IPS-18c (cell line): ENCODE measurements around the gene ZBTB46.
A peak's percentile ranks its signal among the peaks of the same experiment; 100 is the strongest.
"Not testable (repeated sequence)": the region's sequence is repeated elsewhere in the genome, so short reads cannot be mapped to it uniquely, and the experiment has no call there.

Experiments
- H3K4me3 ChIP-seq: 2 replicates; pipeline ENCODE4 v1.7.0; 2013; ENCODE audit warnings: low read depth, mild to moderate bottlenecking, low read length, moderate library complexity; ENCODE audit not compliant: insufficient read depth
- H3K9me3 ChIP-seq: one replicate; pipeline ENCODE4 v1.6.1; 2013; ENCODE audit warnings: mild to moderate bottlenecking, low read length, moderate library complexity; ENCODE audit not compliant: control insufficient read depth, insufficient read depth

The ZBTB46 gene

DNA sequence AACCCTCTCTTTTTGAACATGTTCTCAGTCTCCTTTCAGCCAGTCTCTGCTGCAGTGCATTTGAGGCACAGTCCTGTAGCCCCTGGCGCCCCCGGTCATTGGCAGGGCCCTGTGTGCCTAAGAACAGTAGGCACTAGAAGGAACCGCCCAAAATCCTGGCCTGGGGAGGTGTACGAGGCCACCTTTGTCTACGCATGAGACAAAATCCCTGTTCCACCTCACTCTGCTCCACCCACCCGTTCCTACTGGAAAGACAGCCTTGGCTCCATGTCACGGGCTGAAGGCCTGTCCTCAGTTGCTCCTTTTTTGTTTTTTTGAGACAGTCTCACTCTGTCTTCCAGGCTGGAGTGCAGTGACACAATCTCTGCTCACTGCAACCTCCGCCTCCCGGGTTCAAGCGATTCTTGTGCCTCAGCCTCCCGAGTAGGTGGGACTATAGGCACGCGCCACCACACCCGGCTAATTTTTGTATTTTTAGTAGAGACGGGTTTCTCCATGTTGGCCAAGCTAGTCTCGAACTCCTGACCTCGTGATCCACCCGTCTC is 100.8 kb downstream of the ZBTB46 start:
- not testable (repeated sequence) for H3K9me3 ChIP-seq, H3K4me3 ChIP-seq

DNA sequence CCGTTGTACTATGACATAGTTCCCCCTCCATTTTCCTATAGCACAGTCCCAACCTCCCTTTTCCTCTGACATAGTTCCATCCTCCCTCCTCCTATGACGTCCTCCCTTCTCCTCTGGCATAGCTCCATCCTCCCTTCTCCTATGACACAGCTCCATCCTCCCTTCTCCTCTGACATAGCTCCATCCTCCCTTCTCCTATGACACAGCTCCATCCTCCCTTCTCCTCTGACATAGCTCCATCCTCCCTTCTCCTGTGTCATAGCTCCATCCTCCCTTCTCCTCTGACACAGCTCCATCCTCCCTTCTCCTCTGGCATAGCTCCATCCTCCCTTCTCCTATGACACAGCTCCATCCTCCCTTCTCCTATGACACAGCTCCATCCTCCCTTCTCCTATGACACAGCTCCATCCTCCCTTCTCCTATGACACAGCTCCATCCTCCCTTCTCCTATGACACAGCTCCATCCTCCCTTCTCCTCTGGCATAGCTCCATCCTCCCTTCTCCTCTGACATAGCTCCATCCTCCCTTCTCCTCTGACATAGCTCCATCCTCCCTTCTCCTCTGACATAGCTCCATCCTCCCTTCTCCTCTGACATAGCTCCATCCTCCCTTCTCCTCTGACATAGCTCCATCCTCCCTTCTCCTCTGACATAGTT is 108.0 kb downstream of the ZBTB46 start:
- H3K9me3 ChIP-seq, H3K4me3 ChIP-seq: not testable (repeated sequence)

DNA sequence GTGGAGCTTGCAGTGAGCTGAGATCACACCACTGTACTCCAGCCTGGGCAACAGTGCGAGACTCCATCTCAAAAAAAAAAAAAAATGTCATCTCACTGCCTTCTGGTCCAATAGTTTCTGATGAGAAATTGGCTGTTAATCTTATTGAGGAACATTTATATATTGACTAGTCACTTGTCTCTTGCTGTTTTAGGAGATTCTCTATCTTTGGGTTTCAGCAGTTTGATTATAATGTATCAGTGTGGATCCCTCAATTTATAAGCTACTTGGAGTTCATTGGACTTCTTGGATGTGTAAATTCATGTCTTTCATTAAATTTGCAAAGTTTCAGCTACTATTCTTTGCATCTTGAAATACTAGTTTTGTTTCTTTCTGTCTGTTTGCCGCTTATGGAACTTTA is 112.1 kb downstream of the ZBTB46 start:
- H3K9me3 ChIP-seq = no peaks in the 10 kb centered on the region
- H3K4me3 ChIP-seq = no peak overlapping the region

DNA sequence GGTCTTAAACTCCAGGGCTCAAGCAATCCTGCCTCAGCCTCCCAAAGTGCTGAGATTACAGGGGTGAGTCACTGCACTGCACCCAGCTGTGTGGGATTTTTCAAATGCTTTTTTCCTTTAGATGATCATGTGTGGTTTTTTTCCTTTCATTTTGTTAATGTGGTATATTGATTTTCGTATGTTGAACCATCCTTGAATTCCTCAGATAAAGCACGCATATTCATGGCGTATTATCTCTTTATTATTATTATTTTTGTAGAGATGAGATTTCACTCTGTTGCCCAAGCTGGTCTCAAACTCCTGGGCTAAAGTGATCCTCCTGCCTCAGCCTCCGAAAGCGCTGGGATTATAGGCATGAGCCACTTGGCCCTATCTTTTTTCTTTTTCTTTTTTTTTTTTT is 116.2 kb downstream of the ZBTB46 start:
- Histone ChIP-seq H3K9me3 (no peaks in the 10 kb centered on the region), H3K4me3 (no peak overlapping the region)

DNA sequence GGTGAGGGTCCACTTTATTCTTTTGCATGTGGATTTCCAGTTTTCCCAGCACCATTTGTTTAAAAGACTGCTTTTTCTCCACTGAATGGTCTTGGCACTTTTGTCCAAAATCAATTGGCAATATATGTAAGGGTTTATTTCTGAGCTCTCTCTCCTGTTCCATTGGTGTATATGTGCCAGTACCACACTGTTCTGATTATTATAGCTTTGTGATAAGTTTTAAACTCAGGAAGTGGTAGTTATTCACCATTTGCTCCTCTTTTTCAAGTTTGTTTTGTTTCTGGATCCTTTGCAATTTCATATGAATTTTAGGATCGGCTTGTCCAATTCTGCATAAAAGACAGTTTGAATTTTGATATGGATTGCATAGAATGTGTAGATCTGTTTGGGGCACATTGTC is 118.9 kb downstream of the ZBTB46 start:
- H3K9me3 ChIP-seq = no peaks in the 10 kb centered on the region

DNA sequence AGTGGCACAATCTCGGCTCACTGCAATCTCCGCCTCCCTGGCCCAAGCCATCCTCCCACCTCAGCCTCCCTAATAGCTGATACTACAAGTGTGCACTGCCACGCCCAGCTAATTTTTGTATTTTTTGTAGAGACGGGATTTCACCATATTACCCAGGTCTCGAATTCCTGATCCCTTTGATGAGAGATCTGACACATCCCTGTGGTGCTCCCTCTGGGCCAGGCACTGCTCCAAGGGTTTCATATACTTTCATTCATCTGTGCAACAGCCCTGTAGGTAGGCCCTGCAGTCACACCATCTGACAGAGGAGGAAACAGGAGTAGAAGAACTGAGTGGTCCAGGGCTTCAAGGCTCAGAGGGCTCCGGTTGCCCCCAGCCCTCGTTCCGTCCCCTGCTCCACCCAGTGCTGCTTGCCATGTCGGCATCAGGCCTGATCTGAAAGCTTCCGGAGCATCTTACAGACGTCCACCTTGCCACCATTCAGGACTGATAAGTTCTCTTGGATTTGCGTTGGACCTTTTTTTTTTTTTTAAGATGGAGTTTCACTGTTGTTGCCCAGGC is 119.9 kb downstream of the ZBTB46 start:
- Histone ChIP-seq H3K9me3 (no peaks in the 10 kb centered on the region), H3K4me3 (no peak overlapping the region)

More for the DNA sequence above, 118.9 kb downstream of the ZBTB46 start:
- no peak overlapping the region for H3K4me3 ChIP-seq

DNA sequence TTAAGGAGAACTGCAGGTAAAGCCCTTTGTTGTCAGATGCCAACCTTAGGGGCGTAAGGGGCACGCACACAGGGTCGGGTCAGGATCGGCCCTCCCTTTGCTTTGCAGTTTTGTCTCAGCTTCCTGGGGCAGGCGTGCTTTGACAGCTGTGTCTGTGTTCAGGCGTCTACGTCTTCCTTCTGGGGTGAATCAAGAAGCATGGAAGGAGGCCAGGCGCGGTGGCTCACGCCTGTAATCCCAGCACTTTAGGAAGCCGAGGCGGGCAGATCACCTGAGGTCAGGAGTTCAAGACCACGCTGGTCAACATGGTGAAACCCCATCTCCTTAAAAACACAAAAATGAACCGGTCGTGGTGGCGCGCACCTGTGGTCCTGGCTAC is 121.9 kb downstream of the ZBTB46 start:
- H3K4me3 ChIP-seq = peak overlapping the region; percentile 90
- H3K9me3 ChIP-seq = no peaks in the 10 kb centered on the region

DNA sequence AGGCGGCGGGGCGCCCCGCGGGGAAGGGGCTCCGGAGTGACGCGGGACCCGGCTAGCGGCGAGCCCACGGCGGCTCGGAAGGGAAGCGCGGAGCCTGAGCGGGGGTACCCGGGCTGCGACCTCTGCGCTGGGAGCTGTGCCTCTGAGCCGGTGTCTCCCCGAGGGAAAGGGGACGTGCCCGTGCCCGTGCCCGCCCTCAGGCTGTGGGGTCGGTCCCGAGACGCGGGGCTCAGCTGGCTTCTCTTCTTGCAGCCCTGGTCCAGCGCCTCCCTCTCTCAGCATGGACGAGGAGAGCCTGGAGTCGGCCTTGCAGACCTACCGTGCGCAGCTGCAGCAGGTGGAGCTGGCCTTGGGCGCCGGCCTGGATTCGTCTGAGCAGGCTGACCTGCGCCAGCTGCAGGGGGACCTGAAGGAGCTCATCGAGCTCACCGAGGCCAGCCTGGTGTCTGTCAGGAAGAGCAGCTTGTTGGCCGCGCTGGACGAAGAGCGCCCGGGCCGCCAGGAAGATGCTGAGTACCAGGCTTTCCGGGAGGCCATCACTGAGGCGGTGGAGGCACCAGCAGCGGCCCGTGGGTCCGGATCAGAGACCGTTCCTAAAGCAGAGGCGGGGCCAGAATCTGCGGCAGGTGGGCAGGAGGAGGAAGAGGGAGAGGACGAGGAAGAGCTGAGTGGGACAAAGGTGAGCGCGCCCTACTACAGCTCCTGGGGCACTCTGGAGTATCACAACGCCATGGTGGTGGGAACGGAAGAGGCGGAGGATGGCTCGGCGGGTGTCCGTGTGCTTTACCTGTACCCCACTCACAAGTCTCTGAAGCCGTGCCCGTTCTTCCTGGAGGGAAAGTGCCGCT is 122.5 kb downstream of the ZBTB46 start:
- Histone ChIP-seq H3K4me3 (peak overlapping the region; percentile 90), H3K9me3 (no peaks in the 10 kb centered on the region)

DNA sequence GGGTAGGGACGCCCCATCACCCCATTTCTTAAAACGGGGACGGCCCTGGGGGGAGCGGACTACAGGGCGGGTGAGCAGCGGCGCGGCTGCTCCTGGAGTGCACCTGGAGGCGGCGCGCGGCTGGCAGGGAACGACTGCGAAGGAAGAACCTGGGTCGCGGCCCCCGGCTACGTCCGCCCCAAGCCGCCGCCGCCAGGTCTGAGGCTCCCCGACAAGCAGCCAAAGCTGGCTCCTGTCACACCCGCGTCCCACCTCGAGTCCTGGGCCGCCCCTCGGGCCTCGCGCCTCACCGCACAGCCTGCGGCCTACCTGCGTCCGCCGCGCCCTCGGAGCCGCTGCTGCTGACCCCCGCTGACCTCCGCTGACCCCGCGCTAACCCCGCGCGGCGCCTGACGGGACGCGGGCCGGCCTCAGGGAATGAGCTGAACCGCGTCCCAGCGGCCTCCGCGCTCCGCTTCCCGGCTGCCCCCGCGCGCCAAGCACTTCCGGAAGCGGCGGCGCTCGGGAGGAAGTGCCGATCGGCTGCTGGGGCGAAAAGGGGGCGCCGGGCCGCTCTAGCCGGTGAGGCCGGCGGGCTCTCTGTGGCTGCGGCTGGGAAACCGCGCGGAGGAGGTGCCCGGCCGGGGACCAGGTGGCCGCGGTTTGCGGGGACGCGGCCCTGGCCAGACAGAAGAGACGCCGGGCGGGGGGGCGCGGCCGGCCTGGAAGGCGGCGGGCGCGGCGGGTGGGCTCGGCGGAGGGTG is 123.3 kb downstream of the ZBTB46 start, which contains the start of the genes ARFRP1 and ZGPAT:
TSS of gene ARFRP1 (minus strand) at position 419 of the 743 bp plus-strand sequence. CDS start 885 bp downstream, outside the sequence.
TSS of gene ZGPAT (plus strand) at position 482 of the 743 bp plus-strand sequence. CDS start 542 bp downstream, outside the sequence.
- no peaks in the 10 kb centered on the region for H3K9me3 ChIP-seq
- H3K4me3 ChIP-seq = peak within 1 kb of the TSS; percentile 90

DNA sequence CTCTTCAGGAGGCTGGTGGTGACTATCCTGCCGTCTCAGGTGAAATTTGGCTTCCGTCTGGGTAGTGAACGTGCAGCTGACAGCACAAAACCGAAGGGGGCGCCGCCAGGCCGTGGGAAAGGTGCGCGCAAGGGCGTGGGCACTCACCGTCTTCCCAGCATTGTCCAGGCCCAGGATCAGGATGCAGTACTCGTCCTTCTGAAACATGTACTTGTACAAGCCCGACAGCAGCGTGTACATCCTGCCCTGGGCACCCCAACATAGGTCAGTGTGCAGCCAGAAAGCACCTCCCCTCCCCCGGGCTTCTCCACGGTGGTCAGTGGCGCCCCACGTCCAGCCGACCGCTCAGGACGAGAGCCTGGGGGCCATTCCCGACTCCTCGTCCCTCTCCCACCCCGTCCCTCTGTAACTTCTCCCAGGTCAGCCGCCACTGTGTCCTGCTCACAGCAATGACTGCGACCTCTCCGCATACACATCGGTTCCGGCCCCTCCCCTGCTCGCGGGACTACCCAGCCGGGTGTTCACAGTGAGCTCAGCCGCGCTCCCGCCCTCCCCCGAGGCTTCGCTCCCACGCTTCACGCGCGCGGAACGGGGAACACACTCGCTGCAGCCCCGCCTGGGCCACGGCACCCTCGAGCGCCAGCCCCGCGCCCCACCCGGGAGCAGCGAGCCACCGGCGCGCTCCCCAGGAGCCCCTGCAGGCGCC is 124.1 kb downstream of the ZBTB46 start:
- Histone ChIP-seq H3K4me3 (peak overlapping the region; percentile 90), H3K9me3 (no peaks in the 10 kb centered on the region)

DNA sequence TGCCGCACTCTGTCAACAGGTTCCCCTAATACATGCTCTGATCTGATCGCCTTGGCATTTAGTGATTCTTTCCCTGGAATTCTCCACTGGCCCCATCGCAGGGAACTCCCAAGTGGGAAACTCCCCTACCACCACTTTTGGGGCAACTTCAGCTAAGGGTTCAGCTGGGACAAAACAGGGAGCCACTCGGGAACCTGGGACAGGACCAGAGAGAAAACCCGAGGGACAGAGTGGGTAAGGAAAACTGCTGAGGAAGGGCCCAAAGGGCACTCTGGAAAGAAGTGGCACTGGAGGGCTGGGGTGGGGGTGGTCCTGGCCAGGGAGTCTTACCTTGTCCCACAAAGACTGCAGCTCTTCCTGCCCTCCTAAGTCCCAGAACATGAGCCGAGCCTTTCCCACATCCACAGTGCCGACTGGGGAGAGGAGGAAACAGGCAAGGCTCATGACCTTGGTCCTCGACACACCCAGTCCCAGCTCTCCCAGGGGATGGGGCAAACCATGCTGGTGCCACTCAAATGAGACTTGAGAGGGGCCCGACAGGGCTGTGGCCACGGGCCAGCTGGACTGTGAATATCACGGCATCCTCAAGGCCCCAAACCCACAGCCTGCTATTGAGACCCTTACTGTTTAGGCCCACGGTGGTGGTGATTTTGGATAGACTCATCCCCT is 124.9 kb downstream of the ZBTB46 start:
- H3K9me3 ChIP-seq = no peaks in the 10 kb centered on the region
- H3K4me3 ChIP-seq = no peak overlapping the region

DNA sequence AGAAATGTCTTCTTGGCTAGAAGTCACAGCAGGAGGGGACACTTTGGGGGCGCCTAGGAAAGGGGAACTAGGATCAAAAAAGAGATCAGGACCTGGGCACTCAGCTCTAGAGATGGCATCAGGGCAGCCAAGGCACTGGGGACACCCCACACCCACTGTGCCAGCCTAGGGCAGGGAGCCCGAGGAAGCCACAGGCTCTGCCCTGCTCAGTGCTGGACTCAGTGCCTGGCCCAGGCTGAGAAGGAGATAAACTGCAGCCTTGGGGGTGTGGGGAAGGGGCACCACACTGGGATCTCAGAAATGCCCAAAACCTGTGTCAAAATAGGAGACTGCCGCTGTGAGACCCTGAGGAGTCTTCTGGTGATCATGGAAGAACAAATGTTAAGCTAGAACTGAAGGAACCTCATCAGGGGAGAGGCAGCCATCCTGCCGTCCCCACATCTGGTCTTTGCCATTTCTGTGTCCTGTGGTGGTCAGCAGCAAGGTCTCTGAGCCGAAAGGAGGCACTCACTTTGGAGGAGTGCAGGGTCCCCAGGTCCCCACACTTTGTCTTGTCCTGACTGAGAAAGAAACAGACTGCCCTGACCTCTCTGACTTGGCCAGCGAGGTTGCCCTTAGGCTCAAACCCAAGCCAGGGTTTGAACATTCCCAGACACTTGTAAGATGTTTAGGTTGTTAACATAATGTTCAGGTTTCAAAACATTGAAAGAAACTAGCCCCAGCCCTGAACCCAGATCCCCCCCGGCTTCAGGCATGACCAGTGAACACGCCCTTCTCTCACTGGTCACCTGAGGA is 125.6 kb downstream of the ZBTB46 start:
- no peaks in the 10 kb centered on the region for H3K9me3 ChIP-seq
- no peak overlapping the region for H3K4me3 ChIP-seq

DNA sequence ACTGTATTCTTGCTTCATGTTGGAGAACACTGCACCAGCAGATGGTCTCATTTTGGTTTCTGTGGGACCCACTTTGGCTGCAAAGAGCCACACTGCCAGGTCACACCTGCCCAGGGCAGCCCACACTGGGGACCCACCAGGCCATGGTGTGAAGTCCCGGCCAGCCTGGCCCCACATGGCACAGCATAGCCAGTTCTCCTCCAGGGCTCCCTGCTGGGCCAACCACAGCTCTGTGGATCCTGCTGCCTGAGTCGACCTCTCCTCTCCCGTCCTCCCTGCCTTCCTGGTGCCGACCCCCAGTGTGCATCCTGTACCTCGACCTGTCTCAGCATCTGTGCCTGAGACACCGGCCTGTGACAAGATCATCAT is 126.3 kb downstream of the ZBTB46 start:
- no peaks in the 10 kb centered on the region for H3K9me3 ChIP-seq
- no peak overlapping the region for H3K4me3 ChIP-seq

DNA sequence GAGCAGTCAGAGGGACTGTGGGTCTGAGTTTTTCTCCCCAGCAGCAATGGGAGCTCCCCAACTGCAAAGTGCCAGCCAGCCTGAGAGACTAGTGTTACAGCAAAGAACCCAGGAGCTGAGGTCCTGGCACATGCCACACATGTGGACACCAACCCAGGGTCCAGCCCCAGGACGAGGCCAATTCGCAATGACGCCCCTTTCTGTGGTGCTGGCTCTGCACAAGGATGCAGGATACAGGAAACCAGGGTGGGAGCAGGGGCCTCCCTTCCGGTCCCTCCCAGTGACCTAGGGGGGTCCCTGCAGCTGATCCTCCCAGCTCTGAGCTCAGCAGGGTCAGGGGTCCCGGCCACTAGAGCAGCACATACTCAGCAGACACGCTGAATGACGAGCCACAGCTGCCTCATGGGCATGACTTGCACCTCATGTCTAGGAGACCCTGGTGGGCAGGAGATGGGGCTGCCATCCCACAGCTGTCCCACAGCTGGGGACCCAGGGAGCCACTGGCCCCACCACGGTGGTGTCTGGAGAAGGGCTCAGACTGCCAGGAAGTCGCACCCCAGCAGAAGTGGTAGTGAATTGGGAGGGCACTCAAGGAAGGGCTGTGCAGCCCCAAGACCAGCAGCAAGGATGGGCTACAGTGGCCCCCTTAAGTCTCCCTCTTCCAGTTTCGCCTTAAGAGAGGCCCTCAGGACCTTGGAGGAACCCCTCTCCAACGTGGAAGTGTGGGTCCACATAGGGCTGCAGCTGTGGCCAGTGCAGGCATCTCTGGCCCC is 126.9 kb downstream of the ZBTB46 start:
- H3K9me3 ChIP-seq = no peaks in the 10 kb centered on the region
- H3K4me3 ChIP-seq = no peak overlapping the region

DNA sequence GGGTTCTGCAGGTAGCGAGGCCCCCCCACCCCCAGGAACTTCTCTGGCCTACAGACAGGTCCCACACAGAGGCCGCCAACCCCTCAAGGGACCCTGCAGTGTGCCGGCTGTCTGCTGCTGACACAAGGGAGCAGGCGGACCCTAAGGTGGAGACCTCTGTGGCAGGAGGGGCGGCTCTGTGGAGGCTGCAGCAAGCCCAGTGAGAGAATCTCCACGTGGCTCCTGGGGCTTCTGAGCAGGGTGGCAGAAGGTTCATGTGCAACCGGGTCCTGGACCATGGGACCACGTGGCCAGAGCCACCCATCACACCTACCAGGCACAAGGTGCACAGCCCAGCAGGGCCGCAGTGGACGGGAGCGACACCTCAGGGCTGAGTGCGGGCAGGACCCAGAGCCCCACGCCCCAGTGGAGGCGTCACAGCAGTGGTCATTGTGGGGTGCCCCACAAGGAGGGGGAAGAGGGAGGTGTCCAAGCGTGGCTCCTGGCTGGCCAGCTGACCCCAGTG is 127.5 kb downstream of the ZBTB46 start:
- no peak overlapping the region for H3K4me3 ChIP-seq
- no peaks in the 10 kb centered on the region for H3K9me3 ChIP-seq
